WTC11 (cell line): ENCODE results near the gene SPATA31D4. TPM values are rescaled to one million over a fixed set of nuclear protein-coding genes. Genes with fewer than 3 reads are reported as not detected.
"Not testable (repeated sequence)": the region's sequence is repeated elsewhere in the genome, so short reads cannot be mapped to it uniquely, and the experiment has no call there.

Experiments used
- ATAC-seq: fragments of 200-7000 bp; cut with Tn5 transposase; 2 replicates; pipeline ENCODE4 v1.10.0; 2021; ENCODE audit warnings: mild to moderate bottlenecking, moderate library complexity
- Bru-seq: library from RNA; stranded (reverse); fragments of 400-500 nt; gene quantifications from one replicate; lab custom pipeline; 2021; lab: Mats Ljungman, UMichigan
- CTCF ChIA-PET: fragments of 300-600 bp; sonication (Branson Sonifier 250); formaldehyde crosslinking; loops from one replicate; lab custom pipeline; 2021; ENCODE audit warnings: antibody characterized with exemption; lab: Charles Lee
- POLR2A ChIA-PET: fragments of 350-600 bp; sonication (Branson Sonifier 250); formaldehyde crosslinking; loops from one replicate; lab custom pipeline; 2021; ENCODE audit warnings: antibody characterized with exemption; lab: Charles Lee
- DNase-seq: peaks from one replicate; pipeline ENCODE4 v3.0.0; 2021; ENCODE audit warnings: low spot score
- H3K27ac Mint-ChIP-seq: 2 replicates; pipeline ENCODE4 v1.8.0; 2021; ENCODE audit warnings: mixed read lengths
- H3K27me3 Mint-ChIP-seq: 2 replicates; pipeline ENCODE4 v1.8.0; 2021; ENCODE audit warnings: low read depth, mild to moderate bottlenecking, moderate library complexity, mixed read lengths
- H3K36me3 Mint-ChIP-seq: 2 replicates; pipeline ENCODE4 v1.8.0; 2021; ENCODE audit warnings: mixed read lengths
- H3K4me1 Mint-ChIP-seq: 2 replicates; pipeline ENCODE4 v1.8.0; 2022; ENCODE audit warnings: mixed read lengths
- H3K4me3 Mint-ChIP-seq: 2 replicates; pipeline ENCODE4 v1.8.0; 2021; ENCODE audit warnings: mild to moderate bottlenecking, moderate library complexity, mixed read lengths
- H3K9me3 Mint-ChIP-seq: 2 replicates; pipeline ENCODE4 v1.8.0; 2021; ENCODE audit warnings: mixed read lengths
- ATF1 ChIP-seq: sonication (generic); formaldehyde crosslinking; IDR thresholded peaks from 2 replicates; pipeline ENCODE4 v1.8.1; 2023; ENCODE audit warnings: mild to moderate bottlenecking, moderate library complexity, missing genetic modification reagents
- CREM ChIP-seq: sonication (generic); formaldehyde crosslinking; IDR thresholded peaks from 2 replicates; pipeline ENCODE4 v1.8.1; 2022; ENCODE audit warnings: mild to moderate bottlenecking, missing genetic modification reagents, moderate library complexity
- GRHL2 ChIP-seq: fragments of 250-450 bp; sonication (Bioruptor Pico); IDR thresholded peaks from 2 replicates; pipeline ENCODE4 v1.8.0; 2022; ENCODE audit warnings: mild to moderate bottlenecking, moderate library complexity; ENCODE audit not compliant: insufficient replicate concordance, severe bottlenecking
- HMGA2 ChIP-seq: fragments of 250-450 bp; sonication (Bioruptor Pico); IDR thresholded peaks from 2 replicates; pipeline ENCODE4 v1.4.0; 2021; ENCODE audit warnings: mild to moderate bottlenecking, moderate library complexity
- JUN ChIP-seq: sonication (generic); formaldehyde crosslinking; IDR thresholded peaks from 2 replicates; pipeline ENCODE4 v1.8.0; 2023; ENCODE audit warnings: mild to moderate bottlenecking, missing genetic modification reagents
- MYBL2 ChIP-seq: sonication (generic); formaldehyde crosslinking; IDR thresholded peaks from 2 replicates; pipeline ENCODE4 v1.8.1; 2023; ENCODE audit warnings: mild to moderate bottlenecking, moderate library complexity, missing genetic modification reagents
- NFATC4 ChIP-seq: fragments of 250-450 bp; sonication (Bioruptor Pico); IDR thresholded peaks from 2 replicates; pipeline ENCODE4 v1.9.0; 2021; ENCODE audit warnings: mild to moderate bottlenecking
- NR3C1 ChIP-seq: sonication (generic); formaldehyde crosslinking; conservative IDR thresholded peaks from 2 replicates; pipeline ENCODE4 v1.8.1; 2023; ENCODE audit warnings: low read depth, mild to moderate bottlenecking, missing genetic modification reagents
- SMAD4 ChIP-seq: sonication (generic); formaldehyde crosslinking; IDR thresholded peaks from 2 replicates; pipeline ENCODE4 v1.8.0; 2022; ENCODE audit warnings: mild to moderate bottlenecking, missing genetic modification reagents
- TP53 ChIP-seq: sonication (generic); formaldehyde crosslinking; IDR thresholded peaks from 2 replicates; pipeline ENCODE4 v1.8.1; 2023; ENCODE audit warnings: mild to moderate bottlenecking, missing genetic modification reagents
- ZNF138 ChIP-seq: sonication (generic); formaldehyde crosslinking; conservative IDR thresholded peaks from 2 replicates; pipeline ENCODE4 v1.8.1; 2022; ENCODE audit warnings: mild to moderate bottlenecking, moderate library complexity, missing genetic modification reagents
- ZNF232 ChIP-seq: sonication (generic); formaldehyde crosslinking; IDR thresholded peaks from 2 replicates; pipeline ENCODE4 v1.8.0; 2022; ENCODE audit warnings: mild to moderate bottlenecking, missing genetic modification reagents
- ZNF263 ChIP-seq: sonication (generic); formaldehyde crosslinking; IDR thresholded peaks from 2 replicates; pipeline ENCODE4 v1.8.1; 2022; ENCODE audit warnings: low read depth, mild to moderate bottlenecking, moderate library complexity, missing genetic modification reagents
- ZNF423 ChIP-seq: fragments of 250-450 bp; sonication (Bioruptor Pico); IDR thresholded peaks from 2 replicates; pipeline ENCODE4 v2.1.2; 2022; ENCODE audit warnings: mild to moderate bottlenecking, moderate library complexity
- ZNF671 ChIP-seq: fragments of 250-450 bp; sonication (Bioruptor Pico); IDR thresholded peaks from 2 replicates; pipeline ENCODE4 v1.8.0; 2021; ENCODE audit warnings: mild to moderate bottlenecking
- long read RNA-seq, 3 experiments: library from RNA in 1 of 3; library from capped mRNA in 1 of 3; library from polyadenylated mRNA in 1 of 3; unstranded in 2 of 3; stranded (forward) in 1 of 3; transcript quantifications; one replicate each; pipeline ENCODE4 v2.0.0, GENCODE V29; 2021
- total RNA-seq: library from RNA; stranded (reverse); gene quantifications from 3 replicates; pipeline ENCODE4 v1.2.3, GENCODE V29; 2021
- TF ChIP-seq, protein P1 (sequence below): sonication (generic); formaldehyde crosslinking; IDR thresholded peaks from 2 replicates; pipeline ENCODE4 v1.8.1; 2022; ENCODE audit warnings: missing genetic modification reagents, borderline replicate concordance
- TF ChIP-seq, protein P2 (sequence below): sonication (generic); formaldehyde crosslinking; conservative IDR thresholded peaks from 2 replicates; pipeline ENCODE4 v1.8.1; 2023; ENCODE audit warnings: mild to moderate bottlenecking, low read depth, missing genetic modification reagents, moderate library complexity
- TF ChIP-seq, protein P3 (sequence below): sonication (generic); formaldehyde crosslinking; IDR thresholded peaks from 2 replicates; pipeline ENCODE4 v1.8.0; 2023; ENCODE audit warnings: mild to moderate bottlenecking, missing genetic modification reagents
- TF ChIP-seq, protein P4 (sequence below): fragments of 250-450 bp; sonication (Bioruptor Pico); conservative IDR thresholded peaks from 2 replicates; pipeline ENCODE4 v1.9.0; 2021; ENCODE audit warnings: mild to moderate bottlenecking

Gene SPATA31D4
- total RNA-seq = not detected in 3 replicates
- Bru-seq, nascent RNA = not detected
- long read RNA-seq, experiment 1 = 0 reads
- long read RNA-seq, experiment 2 = 0 reads
- long read RNA-seq, experiment 3 = 0 reads

DNA sequence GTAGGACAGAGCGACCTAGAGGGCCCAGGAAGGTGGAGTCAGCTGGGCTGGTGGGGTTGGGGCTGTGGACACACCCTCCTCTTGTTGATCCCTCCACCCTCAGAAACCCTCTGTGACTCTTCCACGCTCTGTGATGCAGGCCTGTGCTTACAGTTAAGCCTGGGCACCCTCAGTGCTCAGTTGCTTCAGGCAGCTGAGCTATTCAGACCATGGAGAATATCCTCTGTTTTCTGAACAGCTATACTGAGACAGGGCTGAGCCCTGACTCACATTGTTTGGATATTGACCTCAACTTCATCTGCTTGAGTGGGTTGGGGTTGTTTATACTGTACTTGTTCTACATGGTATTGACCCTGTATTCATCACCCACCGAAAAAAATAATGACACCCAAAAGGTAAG, at the start of gene SPATA31D4:
TSS of gene SPATA31D4 (plus strand) at position 124 of the 400 bp plus-strand sequence. CDS start at position 210, 86 bp downstream.
- H3K27ac Mint-ChIP-seq, H3K27me3 Mint-ChIP-seq, H3K9me3 Mint-ChIP-seq, ATAC-seq, DNase-seq, CTCF ChIA-PET, H3K4me3 Mint-ChIP-seq, H3K36me3 Mint-ChIP-seq, H3K4me1 Mint-ChIP-seq, POLR2A ChIA-PET: not testable (repeated sequence)

DNA sequence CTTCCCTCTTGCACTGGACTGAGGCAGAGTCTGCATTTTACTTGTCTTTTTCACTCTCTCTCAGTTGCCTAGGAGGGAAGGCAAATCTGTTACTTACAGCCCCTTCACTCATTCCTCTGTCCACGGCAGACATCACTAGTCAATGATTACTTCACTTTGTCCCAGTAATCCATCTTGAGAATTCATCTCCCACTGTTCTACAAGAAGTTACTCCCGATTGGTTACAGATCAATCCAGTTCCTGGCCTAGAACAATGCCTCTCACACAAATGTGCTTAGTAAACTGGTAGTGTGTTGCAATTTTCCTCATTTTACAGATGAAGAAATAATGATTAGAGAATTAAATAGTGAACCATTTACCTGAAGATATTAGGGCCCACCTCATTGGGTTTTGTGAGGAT, 49.7 kb upstream of the SPATA31D4 start:
- Mint-ChIP-seq H3K27ac (no peak overlapping the region), H3K27me3 (no peaks in the 10 kb centered on the region; the same call in 1 of the 2 replicates), H3K36me3 (no peaks in the 10 kb centered on the region), H3K4me1 (no peaks in the 10 kb centered on the region), H3K9me3 (peaks cover 4% of the 10 kb centered on the region; the same call in 1 of the 2 replicates)
- CTCF ChIA-PET = no interaction called here
- TF ChIP-seq, protein P1, sequence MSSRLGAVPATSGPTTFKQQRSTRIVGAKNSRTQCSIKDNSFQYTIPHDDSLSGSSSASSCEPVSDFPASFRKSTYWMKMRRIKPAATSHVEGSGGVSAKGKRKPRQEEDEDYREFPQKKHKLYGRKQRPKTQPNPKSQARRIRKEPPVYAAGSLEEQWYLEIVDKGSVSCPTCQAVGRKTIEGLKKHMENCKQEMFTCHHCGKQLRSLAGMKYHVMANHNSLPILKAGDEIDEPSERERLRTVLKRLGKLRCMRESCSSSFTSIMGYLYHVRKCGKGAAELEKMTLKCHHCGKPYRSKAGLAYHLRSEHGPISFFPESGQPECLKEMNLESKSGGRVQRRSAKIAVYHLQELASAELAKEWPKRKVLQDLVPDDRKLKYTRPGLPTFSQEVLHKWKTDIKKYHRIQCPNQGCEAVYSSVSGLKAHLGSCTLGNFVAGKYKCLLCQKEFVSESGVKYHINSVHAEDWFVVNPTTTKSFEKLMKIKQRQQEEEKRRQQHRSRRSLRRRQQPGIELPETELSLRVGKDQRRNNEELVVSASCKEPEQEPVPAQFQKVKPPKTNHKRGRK = no peak
- no peak for TF ChIP-seq NFATC4 (CRISPR knock-in tag)
- TF ChIP-seq NR3C1 = no peak
- no peak for TF ChIP-seq ZNF232 (CRISPR knock-in tag)
- TF ChIP-seq, protein P2, sequence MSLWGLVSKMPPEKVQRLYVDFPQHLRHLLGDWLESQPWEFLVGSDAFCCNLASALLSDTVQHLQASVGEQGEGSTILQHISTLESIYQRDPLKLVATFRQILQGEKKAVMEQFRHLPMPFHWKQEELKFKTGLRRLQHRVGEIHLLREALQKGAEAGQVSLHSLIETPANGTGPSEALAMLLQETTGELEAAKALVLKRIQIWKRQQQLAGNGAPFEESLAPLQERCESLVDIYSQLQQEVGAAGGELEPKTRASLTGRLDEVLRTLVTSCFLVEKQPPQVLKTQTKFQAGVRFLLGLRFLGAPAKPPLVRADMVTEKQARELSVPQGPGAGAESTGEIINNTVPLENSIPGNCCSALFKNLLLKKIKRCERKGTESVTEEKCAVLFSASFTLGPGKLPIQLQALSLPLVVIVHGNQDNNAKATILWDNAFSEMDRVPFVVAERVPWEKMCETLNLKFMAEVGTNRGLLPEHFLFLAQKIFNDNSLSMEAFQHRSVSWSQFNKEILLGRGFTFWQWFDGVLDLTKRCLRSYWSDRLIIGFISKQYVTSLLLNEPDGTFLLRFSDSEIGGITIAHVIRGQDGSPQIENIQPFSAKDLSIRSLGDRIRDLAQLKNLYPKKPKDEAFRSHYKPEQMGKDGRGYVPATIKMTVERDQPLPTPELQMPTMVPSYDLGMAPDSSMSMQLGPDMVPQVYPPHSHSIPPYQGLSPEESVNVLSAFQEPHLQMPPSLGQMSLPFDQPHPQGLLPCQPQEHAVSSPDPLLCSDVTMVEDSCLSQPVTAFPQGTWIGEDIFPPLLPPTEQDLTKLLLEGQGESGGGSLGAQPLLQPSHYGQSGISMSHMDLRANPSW (CRISPR knock-in tag) = no peak
- TF ChIP-seq, protein P3, sequence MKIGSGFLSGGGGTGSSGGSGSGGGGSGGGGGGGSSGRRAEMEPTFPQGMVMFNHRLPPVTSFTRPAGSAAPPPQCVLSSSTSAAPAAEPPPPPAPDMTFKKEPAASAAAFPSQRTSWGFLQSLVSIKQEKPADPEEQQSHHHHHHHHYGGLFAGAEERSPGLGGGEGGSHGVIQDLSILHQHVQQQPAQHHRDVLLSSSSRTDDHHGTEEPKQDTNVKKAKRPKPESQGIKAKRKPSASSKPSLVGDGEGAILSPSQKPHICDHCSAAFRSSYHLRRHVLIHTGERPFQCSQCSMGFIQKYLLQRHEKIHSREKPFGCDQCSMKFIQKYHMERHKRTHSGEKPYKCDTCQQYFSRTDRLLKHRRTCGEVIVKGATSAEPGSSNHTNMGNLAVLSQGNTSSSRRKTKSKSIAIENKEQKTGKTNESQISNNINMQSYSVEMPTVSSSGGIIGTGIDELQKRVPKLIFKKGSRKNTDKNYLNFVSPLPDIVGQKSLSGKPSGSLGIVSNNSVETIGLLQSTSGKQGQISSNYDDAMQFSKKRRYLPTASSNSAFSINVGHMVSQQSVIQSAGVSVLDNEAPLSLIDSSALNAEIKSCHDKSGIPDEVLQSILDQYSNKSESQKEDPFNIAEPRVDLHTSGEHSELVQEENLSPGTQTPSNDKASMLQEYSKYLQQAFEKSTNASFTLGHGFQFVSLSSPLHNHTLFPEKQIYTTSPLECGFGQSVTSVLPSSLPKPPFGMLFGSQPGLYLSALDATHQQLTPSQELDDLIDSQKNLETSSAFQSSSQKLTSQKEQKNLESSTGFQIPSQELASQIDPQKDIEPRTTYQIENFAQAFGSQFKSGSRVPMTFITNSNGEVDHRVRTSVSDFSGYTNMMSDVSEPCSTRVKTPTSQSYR (CRISPR knock-in tag) = no peak
- TF ChIP-seq ZNF423 (CRISPR knock-in tag) = no peak
- TF ChIP-seq TP53 (CRISPR knock-in tag) = no peak
- no peak for TF ChIP-seq ZNF671 (CRISPR knock-in tag)
- no peak for TF ChIP-seq ZNF263
- no peak for TF ChIP-seq JUN (CRISPR knock-in tag)
- TF ChIP-seq MYBL2 (CRISPR knock-in tag) = no peak
- no peak for TF ChIP-seq GRHL2 (CRISPR knock-in tag)
- TF ChIP-seq, protein P4, sequence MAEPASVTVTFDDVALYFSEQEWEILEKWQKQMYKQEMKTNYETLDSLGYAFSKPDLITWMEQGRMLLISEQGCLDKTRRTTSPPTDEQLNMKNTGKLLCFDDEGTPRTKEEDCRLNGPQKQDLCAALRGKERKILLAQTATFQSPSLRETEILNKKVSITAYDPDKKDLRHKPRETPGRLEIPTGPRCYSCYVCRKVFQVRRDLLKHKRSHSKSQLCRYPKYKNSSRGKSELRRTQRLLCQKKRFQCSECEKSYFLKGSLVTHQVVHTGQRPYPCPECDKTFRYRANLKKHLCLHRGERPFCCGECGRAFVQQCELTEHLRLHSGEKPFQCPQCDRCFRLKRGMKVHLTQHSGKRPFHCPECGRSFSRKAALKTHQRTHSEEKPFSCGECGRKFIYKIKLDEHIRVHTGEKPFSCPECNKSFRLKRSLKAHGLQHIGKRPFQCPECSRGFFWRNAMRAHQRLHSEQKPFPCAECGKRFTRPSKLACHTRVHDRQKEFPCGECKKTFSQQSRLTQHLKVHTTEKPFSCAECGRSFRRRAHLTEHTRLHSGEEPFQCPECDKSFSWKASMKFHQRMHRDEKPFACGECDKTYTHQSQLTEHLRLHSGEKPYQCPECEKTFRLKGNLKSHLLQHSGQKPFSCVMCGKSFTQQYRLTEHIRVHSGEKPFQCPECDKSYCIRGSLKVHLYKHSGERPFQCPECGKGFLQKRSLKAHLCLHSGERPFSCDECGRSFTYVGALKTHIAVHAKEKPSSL = no peak
- no peak for TF ChIP-seq ZNF138 (CRISPR knock-in tag)
- no peak for TF ChIP-seq SMAD4 (CRISPR knock-in tag)
- no peak for TF ChIP-seq CREM (CRISPR knock-in tag)
- no peak for TF ChIP-seq ATF1 (CRISPR knock-in tag)
- TF ChIP-seq HMGA2 (CRISPR knock-in tag) = no peak
- TF ChIP-seq, all 79 proteins: peak for 0
- POLR2A ChIA-PET = no interaction called here
- DNase-seq = no peak
- H3K4me3 Mint-ChIP-seq = no peak overlapping the region
- ATAC-seq = no peak
